Glutamatergic neuron (in vitro differentiated cells): ENCODE results near the gene AMOTL1. TPM values are rescaled to one million over a fixed set of nuclear protein-coding genes. Genes with fewer than 3 reads are reported as not detected.
"Not testable (repeated sequence)": the region's sequence is repeated elsewhere in the genome, so short reads cannot be mapped to it uniquely, and the experiment has no call there.

ENCODE experiments used
- DNase-seq: peaks from one replicate; pipeline ENCODE4 v3.0.0; 2022
- H3K27ac Mint-ChIP-seq: one replicate; pipeline ENCODE4 v1.8.0; 2020; ENCODE audit warnings: mild to moderate bottlenecking, mixed read lengths, inconsistent platforms; ENCODE audit not compliant: unreplicated experiment
- H3K27me3 Mint-ChIP-seq: one replicate; pipeline ENCODE4 v1.8.0; 2020; ENCODE audit warnings: mild to moderate bottlenecking, moderate library complexity, mixed read lengths, inconsistent platforms; ENCODE audit not compliant: unreplicated experiment
- H3K36me3 Mint-ChIP-seq: one replicate; pipeline ENCODE4 v1.8.0; 2020; ENCODE audit warnings: mild to moderate bottlenecking, mixed read lengths, inconsistent platforms; ENCODE audit not compliant: unreplicated experiment
- H3K4me1 Mint-ChIP-seq: one replicate; pipeline ENCODE4 v1.8.0; 2020; ENCODE audit warnings: mild to moderate bottlenecking, low read depth, mixed read lengths, inconsistent platforms; ENCODE audit not compliant: unreplicated experiment
- H3K4me3 Mint-ChIP-seq: one replicate; pipeline ENCODE4 v1.8.0; 2020; ENCODE audit warnings: mild to moderate bottlenecking, mixed read lengths, inconsistent platforms; ENCODE audit not compliant: unreplicated experiment
- H3K9me3 Mint-ChIP-seq: one replicate; pipeline ENCODE4 v1.8.0; 2020; ENCODE audit warnings: mild to moderate bottlenecking, moderate library complexity, mixed read lengths, inconsistent platforms; ENCODE audit not compliant: unreplicated experiment
- CTCF ChIP-seq: fragments of 200-600 bp; sonication (generic); IDR thresholded peaks from one replicate; pipeline ENCODE4 v1.5.0; 2021; ENCODE audit not compliant: partially characterized antibody, unreplicated experiment
- total RNA-seq: library from RNA; stranded (reverse); fragmentation: NEBNext Ultra II Directional; extraction: Animal tissue kit (Norgen Biotek cat#: 25700); gene quantifications from one replicate; pipeline ENCODE4 v1.2.1, GENCODE V29; 2021; ENCODE audit not compliant: unreplicated experiment

The AMOTL1 gene
- total RNA-seq, 1 donor from 2014 or later, result 27.6 TPM

- H3K27me3 Mint-ChIP-seq, result no peaks in the 10 kb centered on the region
- H3K27ac Mint-ChIP-seq, result no peak overlapping the region
- H3K4me1 Mint-ChIP-seq, result no peaks in the 10 kb centered on the region
- DNase-seq, result no peak
- TF ChIP-seq CTCF, result no peak
- peaks cover 5% of the 10 kb centered on the region for H3K9me3 Mint-ChIP-seq
- H3K36me3 Mint-ChIP-seq, result peaks cover 17% of the 10 kb centered on the region
- no peak overlapping the region for H3K4me3 Mint-ChIP-seq
Observed at GRCh38 chr11:94851864-94852636, 83.9 kb downstream of the AMOTL1 start.

- H3K4me3 Mint-ChIP-seq, H3K27ac Mint-ChIP-seq, DNase-seq, H3K9me3 Mint-ChIP-seq, H3K27me3 Mint-ChIP-seq, H3K4me1 Mint-ChIP-seq: not testable (repeated sequence)
- H3K36me3 Mint-ChIP-seq, result peaks cover 17% of the 10 kb centered on the region
Observed at GRCh38 chr11:94853288-94853687, 85.1 kb downstream of the AMOTL1 start.

- H3K27ac Mint-ChIP-seq, result no peak overlapping the region
- H3K4me3 Mint-ChIP-seq, result no peak overlapping the region
- no peak for TF ChIP-seq CTCF
- peaks cover 17% of the 10 kb centered on the region for H3K36me3 Mint-ChIP-seq
- no peaks in the 10 kb centered on the region for H3K4me1 Mint-ChIP-seq
- no peaks in the 10 kb centered on the region for H3K27me3 Mint-ChIP-seq
- DNase-seq, result no peak
- H3K9me3 Mint-ChIP-seq, result peaks cover 5% of the 10 kb centered on the region
Observed at GRCh38 chr11:94853836-94854235, 85.7 kb downstream of the AMOTL1 start.

- Mint-ChIP-seq H3K27ac (no peak overlapping the region), H3K4me3 (no peak overlapping the region), H3K4me1 (no peaks in the 10 kb centered on the region), H3K27me3 (no peaks in the 10 kb centered on the region), H3K36me3 (peaks cover 17% of the 10 kb centered on the region), H3K9me3 (peaks cover 5% of the 10 kb centered on the region)
- TF ChIP-seq CTCF, result no peak
- no peak for DNase-seq
Observed at GRCh38 chr11:94854770-94855633, 86.8 kb downstream of the AMOTL1 start.

GRCh38 chr11:94855666-94856065, 87.5 kb downstream of the AMOTL1 start:
- no peak for DNase-seq
- Mint-ChIP-seq H3K9me3 (peaks cover 6% of the 10 kb centered on the region), H3K27me3 (no peaks in the 10 kb centered on the region), H3K4me3 (no peak overlapping the region), H3K4me1 (no peaks in the 10 kb centered on the region), H3K27ac (no peak overlapping the region), H3K36me3 (peaks cover 17% of the 10 kb centered on the region)
- TF ChIP-seq CTCF, result no peak
